GM04504 (cell line): ENCODE measurements around the gene GREB1.
"Not testable (repeated sequence)": the region's sequence is repeated elsewhere in the genome, so short reads cannot be mapped to it uniquely, and the experiment has no call there.

ENCODE experiments used
- DNase-seq: peaks from one replicate; pipeline ENCODE4 v3.0.0-alpha.2; 2012; ENCODE audit warnings: low read depth

The GREB1 gene

DNA sequence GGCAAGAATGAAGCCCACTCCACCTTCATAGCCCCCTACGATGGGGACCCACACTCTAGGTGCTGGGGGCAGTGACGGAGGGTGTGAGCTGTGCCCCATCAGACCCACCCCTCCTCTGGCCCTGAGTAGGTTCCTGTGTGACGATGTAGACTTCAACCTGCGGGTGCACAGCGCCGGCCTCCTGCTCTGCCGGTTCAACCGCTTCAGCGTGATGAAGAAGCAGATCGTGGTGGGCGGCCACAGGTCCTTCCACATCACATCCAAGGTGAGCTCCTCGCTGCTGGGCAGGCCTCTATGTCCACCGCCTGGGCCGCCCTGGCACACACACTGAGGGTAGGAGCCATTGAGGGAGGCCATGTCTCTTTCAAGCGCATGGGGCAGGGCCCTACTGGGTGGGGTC lies 101.3 kb downstream of the GREB1 start:
- no peak for DNase-seq

DNA sequence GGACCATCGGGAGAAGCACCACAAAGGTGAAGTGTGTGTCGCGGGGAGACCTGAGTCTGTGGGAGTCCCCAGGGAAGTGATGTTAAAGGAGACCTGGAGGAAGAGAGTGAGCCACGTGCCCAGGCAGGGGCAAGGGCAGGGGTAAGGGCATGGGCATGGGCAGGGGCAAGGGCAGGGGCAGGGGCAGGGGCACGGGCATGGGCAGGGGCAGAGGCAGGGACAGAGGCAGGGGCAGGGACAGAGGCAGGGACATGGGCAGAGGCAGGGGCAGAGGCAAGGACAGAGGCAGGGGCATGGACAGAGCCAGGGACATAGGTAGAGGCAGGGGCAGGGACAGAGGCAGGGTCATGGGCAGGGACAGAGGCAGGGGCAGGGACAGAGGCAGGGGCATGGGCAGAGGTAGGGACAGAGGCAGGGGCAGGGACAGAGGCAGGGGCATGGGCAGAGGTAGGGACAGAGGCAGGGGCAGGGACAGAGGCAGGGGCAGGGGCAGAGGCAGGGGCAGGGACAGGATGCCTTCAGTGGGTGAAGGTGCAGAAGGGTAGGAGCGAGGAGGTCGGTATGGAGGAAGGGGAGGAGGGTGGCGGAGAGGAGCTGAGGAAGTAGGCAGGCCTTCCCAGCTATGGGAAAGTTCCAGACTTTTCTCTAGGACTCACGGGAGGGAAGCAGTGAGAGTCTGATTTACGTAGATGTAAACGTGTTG lies 102.9 kb downstream of the GREB1 start:
- DNase-seq: no peak

DNA sequence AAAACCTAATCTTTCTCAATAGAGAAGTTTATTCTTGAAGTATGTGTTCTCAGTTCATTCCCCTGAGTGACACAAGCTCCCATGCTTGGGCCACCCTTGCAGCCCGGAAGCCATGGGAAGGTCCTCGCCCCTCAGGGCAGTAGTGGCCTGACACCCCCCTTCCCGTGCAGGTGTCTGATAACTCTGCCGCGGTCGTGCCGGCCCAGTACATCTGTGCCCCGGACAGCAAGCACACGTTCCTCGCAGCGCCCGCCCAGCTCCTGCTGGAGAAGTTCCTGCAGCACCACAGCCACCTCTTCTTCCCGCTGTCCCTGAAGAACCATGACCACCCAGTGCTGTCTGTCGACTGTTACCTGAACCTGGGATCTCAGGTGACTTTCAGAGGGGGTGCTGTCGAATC lies 103.7 kb downstream of the GREB1 start:
- no peak for DNase-seq

GRCh38 chr2:11639503-11639902 lies 105.7 kb downstream of the GREB1 start:
- DNase-seq: no peak

DNA sequence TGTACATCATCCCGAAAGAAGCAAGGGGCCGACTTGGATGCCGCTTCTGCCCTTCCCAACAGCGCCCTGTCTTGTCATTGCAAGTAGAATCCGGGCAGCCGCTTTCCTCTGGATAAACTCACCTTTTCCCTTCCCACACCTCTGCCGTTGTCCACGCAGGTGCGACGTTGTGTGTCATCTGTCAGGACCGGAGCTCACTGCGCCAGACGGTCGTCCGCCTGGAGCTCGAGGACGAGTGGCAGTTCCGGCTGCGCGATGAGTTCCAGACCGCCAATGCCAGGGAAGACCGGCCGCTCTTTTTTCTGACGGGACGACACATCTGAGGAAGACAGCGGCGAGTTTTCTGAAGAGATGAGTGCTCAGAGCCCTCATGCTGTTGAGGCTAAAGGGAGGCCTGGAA lies 106.3 kb downstream of the GREB1 start:
- no peak for DNase-seq

DNA sequence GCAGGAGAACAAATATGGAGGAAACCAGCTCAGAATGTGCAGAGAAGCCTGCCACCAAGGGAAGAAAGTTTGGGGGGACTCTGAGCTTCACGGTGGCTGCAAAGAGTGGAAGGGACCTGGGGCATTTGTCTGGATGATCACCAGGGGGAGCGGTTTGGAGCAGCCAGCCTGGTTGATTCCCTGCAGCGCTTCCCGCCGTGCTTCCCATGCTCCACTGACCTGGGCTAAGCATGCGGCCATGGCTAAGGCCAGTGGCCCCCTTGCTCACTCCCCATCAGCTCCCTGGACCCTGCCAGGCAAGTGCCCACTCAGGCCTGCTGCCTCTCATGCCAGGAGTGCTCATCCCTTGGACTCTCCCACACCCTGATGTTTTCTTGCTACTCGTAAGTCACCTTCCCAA lies 109.1 kb downstream of the GREB1 start:
- DNase-seq: no peak

DNA sequence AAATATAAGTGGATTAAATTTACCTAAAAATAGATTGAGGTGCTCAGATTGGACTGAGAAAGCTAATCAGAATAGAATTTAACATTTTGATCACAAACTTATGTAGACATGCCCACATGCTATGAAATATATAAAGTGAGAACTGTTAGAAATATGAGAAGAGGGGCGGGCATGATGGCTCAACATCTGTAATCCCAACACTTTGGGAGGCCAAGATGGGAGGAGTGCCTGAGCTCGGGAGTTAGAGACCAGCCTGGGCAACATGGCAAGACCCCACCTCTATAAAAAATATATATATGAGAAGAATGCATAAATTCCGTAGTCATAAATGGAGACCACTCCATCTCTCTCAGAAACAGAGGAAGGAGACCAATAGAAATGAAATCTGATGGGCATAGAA lies 110.4 kb downstream of the GREB1 start:
- DNase-seq: no peak

DNA sequence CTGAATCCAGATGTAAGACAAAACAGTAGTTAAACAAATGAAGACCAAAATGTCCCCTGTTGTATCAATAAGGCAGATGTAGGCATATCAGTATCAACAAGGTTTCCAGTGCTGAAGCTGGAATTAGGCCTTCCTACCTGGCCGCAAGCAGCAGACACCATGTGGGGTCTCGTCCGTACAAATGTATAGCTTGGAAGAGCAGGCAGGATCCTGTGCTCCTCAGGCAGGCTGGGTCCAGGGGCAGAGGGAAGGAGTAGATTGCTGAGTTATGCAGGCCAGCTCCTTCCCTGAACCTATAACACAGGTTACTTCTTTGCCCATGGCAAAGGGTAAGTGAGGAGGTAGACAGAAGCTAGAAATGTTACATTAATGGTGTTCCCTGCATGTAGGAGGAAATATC lies 112.7 kb downstream of the GREB1 start:
- no peak for DNase-seq

- DNase-seq: no peak
These were observed 114.2 kb downstream of the GREB1 start for GRCh38 chr2:11647834-11648600.

DNA sequence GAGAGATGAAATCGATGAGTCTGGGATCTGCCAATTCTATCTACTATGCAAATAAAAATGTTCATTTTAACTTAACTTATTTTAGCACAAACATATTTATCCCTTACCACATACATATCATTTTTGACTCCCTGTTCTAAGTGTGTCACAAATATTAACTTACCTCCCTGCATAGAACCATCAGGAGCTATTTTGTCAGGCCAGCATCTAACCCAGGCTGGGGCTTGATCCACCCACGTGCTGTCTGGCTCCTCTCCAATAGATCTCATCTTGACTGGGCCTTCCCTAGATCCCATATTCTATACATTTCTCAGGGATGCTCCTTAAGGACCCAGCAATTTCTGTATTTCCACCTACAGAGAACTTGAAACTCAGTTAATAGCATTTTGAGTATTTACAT lies 115.2 kb downstream of the GREB1 start:
- no peak for DNase-seq

- DNase-seq: no peak
These were observed 118.2 kb downstream of the GREB1 start for GRCh38 chr2:11651856-11652548.

DNA sequence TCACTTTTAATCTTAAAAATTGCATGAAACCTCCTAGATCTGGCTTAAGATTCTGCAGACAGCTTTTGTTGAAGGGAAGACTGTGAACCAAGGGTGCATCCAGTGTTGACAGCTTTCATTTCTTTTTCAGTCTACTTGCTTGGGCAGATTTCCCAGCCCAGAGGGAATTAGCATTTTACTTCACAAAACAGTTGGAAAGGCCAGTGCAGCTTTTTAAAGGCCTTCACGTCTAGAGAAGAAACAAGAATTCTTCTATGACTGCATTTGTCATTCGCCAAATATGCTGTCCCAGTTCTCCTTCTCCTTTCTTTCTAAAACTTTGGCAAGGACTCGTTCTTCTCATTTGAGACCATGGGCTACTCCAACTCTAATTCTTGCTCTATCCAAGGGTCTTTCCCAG lies 118.7 kb downstream of the GREB1 start:
- DNase-seq: no peak

GRCh38 chr2:11655495-11655894 lies 121.7 kb downstream of the GREB1 start:
- DNase-seq: no peak

DNA sequence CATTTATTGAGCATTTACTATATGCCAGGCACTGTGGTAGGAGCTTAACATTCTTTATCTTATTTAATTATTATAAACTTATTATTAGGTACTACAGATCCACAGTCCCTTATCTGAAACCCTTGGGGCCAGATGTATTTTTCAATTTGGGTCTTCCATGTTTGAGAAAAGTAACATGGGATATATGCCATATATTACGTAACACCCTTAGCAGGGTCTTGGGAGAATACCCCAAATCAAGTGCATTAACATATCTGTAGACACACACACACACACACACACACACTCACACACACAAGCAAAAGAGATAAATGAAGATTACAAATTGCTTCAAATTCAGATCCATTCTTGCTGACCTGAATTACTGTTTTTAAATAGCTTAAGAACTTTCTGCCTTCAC lies 122.4 kb downstream of the GREB1 start:
- no peak for DNase-seq

DNA sequence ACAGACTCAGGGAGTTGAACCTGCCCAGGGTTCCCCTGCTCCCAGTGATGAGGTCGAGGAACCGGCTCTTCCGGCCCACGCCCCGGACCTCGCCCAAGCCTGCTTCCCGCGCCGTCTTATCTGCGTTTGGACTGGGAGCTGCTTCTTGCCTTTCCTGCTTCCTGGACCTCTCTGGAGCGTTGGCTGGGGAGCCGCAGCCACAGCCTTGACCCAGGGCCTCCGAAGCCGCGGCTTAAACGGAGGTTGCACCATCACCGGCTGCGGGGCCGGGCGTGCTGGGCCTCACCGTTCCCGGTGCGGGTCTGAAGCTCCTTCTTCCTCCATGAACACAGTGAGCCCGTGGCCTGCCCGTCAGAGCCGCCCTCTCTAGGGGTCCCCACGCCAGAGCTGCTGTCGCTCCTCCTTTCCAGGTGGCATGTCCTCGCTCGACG lies 122.8 kb downstream of the GREB1 start:
- no peak for DNase-seq

- no peak for DNase-seq
These were observed 123.3 kb downstream of the GREB1 start for GRCh38 chr2:11657195-11657594.

- DNase-seq: no peak
These were observed 123.8 kb downstream of the GREB1 start for GRCh38 chr2:11657646-11658045.

DNA sequence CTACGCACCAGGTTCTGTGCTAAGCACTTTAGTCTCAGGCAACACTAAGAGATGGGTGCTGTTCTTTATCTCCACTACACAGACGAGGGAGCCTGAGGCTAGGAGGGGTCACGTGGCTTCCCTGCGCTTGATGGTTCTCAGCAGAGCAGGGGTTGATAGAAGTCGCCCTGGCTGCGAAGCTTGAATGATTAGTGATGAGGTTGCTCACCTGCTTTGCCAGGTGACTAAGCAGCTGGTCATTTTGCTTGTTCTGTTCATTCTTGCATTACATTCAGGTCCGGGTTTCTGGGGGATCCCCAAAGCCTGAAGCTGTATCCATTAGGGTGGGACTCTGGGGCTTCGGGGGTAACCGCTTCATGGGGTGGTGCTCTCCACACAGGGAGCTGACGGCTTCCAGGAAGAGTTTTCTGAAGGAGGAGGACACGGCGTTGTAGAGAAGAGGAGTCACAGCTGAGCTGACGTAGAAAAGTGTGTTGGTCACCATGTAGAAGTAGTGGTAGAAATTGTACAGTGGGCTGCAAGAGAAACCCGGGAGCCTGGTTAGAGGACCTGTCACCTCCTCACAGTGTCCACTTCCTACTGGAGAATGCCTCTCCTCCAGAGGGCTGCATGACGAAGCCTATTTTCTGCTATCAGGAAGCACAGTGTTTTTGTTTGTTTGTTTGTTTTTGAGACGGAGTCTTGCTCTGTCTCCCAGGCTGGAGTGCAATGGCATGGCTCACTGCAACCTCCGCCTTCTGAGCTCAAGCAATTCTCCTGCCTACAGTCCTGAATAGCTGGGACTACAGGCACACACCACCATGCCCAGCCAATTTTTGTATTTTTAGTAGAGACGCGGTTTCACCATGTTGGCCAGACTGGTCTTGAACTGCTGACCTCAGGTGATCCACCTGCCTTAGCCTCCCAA lies 124.6 kb downstream of the GREB1 start:
- DNase-seq: no peak

- no peak for DNase-seq
These were observed 125.2 kb downstream of the GREB1 start for GRCh38 chr2:11659115-11659475.

DNA sequence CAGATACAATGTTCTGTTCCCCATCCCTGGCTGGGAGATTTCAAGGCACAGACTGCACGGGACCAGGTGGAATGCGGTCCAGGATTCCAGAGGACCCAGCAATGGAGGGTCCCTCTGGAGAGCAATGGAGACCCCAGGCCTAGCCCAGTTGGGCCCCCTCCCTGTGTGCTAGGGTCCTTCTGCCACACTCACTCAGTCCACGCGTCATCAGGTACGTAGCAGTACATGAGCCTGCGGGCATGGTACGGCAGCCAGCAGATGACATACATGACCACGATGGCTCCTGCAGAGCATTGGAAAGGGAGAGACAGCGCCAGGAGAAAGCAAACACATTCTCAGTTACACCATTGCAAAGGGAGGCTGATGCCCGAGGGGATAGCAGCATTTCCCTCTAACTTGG lies 126.0 kb downstream of the GREB1 start:
- no peak for DNase-seq

- DNase-seq: not testable (repeated sequence)
These were observed 126.6 kb downstream of the GREB1 start for GRCh38 chr2:11660396-11660795.

DNA sequence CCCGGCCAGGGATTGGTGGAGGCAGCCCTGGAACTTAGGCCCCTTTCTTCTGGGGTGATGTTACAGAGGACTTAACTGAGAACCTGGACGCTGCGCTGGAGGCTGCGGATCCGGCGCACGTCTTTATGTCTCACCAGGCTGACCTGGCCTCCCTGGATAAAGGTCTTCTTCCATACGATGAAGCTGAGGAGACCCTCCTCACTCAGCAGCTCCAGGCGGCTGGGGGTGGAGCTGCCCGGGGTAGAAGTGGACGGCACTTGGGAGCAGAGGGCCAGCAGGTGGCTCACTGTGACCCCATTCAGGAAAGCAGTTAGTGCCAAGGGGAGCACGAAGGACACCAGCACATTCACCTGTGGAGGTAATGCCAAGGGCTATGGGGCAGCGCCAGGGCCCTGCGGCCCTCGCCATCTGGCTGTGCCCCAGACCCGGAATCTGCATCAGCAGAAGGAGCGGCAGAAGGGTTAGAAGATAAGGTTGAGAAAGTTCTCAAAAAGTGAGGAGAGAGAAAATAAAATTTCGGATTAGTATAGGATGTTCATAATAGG lies 128.1 kb downstream of the GREB1 start:
- no peak for DNase-seq
